GM19240 (cell line): ENCODE data around the gene TTC38.
"Not testable (repeated sequence)": the region's sequence is repeated elsewhere in the genome, so short reads cannot be mapped to it uniquely, and the experiment has no call there.

Experiments
- DNase-seq: peaks from one replicate; pipeline ENCODE4 v3.0.0; 2011; ENCODE audit warnings: low spot score; ENCODE audit not compliant: insufficient read length

TTC38 gene

DNA sequence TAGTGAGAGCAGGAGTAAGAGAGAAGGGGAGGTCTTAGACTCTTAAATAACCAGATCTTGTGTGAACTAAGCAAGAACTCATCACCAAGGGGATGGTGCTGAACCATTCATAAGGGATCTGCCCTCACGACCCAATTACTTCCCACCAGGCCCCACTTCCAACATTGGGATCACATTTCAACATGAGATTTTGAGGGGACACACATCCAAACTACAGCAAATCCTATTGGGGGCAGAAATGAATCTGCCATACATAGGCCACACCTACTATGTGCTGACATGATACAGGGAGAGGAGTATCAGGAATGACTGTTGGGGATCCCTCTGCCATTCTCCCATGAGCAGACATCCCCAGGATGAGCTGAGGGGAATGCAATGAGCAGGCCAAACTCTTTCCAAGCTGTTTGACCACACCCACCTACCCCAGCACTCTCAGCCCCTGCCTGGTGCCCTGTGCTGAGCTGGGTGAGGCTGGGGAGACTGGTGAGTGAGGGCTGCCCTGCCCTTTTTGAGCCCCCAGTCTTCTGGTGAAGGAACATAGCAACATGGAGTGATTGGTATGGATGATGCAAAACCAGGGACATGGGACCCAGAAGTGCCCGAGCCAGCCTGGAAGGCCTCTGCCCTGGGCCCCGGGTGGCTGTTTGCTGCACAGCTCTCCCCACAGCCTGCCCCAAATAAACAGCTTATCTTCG lies 27.6 kb downstream of the TTC38 start:
- DNase-seq = no peak

DNA sequence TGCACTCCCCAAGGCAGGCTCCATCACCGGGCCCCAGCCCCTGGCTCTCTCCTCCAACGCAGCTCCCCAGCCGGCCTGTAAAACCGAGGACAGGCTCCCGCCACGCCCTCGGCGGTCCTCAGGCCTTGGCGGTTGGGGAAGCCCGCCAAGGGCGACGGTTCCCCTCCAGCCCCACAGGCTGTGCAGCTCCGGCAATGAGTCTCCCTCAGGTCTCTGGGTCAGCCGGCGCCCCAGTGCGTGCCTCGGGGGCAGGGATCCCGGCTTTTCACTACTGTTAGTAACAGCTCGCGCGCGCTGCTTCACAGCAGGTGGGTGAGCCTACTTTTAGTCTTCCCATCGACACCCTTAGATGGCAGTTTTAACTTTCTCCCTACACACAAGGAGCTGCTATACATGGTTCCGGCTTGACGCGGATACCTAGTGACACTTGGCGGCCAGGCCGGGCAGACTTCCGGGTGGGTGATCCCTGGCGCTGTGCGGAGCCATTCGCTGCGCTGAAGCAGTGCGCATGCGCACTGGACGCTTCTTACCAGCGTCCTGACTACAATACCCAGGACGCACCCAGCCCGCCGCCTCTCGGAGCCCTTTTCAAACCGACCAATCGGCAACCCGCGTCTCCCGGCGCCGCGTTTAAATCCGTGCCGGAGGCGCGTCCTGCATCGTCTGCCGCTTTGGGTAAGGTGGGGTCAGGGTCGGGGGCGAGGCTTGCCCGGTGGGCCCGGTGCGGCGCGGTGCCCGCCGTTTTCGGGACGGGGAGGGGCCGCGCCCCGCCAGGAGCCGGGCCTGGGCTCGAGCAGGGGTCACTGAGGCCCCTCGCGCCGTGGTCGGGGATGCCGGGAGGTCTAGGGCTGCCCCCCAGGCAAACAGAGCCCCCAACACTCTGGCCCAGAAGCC lies 28.7 kb downstream of the TTC38 start, which contains the start of gene GTSE1:
Gene GTSE1, plus strand, starts transcription at position 614 of the 894 bp plus-strand sequence. CDS start 531 bp downstream, outside the sequence.
- peak; percentile 97 for DNase-seq

DNA sequence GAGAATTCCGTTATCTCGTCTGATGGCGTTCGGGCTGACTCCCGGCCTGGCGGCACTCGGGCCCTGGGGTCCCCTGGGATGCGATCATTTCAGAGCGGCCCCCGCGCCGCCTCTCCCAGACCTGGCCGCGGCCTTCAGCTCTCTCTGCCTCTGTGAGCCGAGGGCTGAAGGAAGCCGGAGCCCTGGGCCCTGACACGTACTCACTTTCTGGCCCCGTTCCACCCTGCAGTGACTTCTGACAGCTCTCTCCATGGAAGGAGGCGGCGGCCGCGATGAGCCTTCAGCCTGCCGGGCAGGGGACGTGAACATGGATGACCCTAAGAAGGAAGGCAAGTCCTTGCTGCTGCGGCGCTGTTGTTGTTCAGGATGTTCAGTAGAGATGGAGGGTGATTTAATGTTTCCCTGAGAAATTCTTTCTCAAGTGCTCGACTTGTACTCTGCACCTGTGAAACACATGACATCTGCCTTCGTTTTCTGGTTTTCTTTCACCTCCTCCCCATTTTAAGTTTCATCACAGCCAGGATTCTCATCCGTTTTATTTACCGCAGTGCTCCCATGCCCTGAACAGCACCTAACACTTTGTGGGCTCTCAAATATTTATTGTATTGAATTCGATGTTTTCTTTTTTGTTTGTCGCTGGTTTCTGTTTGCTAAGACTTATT lies 29.5 kb downstream of the TTC38 start:
- DNase-seq = no peak

DNA sequence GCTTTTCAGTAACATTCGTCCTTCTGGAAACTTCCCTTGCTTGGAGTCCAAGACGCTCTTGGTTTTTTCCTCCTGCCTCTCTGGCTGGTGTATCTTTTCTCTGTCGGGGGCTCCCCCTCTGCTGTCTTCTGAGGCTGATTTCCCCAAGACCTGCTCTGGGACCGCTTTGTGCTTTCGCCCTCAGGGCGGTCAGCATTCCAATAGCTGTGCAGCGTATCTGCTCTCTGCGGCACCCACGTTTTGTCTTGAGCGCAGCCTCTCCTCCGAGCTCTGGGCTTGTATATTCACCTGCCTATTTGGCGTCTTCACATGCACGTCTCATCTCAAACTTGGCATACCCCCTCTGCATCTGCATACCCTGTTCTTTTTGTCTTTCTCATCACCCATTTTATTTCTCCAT lies 31.3 kb downstream of the TTC38 start:
- DNase-seq = no peak

DNA sequence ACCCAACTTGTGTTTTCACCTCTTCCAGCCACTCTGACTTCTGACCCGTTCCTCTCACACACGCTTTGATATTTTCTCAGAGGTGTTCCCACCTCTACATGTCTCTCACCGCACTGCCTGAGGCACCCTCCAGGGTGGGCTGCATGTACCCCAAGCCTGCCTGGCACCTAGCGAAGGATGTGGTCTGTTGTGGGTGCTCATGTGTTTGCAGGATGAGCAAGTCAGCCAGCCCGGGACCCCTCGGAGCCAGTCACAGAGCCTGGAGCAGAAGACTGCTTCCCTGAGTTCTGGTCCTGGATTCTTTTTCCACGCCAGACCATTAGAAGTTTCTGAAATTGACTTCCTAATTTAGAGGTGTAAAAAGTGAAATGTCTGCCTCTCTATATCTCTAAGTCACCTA lies 32.7 kb downstream of the TTC38 start:
- no peak for DNase-seq

GRCh38 chr22:46303347-46303965 lies 35.6 kb downstream of the TTC38 start:
- DNase-seq = no peak

GRCh38 chr22:46308283-46308988 lies 40.6 kb downstream of the TTC38 start:
- DNase-seq = no peak

- no peak for DNase-seq
Observed at GRCh38 chr22:46309526-46310085, 41.8 kb downstream of the TTC38 start.

DNA sequence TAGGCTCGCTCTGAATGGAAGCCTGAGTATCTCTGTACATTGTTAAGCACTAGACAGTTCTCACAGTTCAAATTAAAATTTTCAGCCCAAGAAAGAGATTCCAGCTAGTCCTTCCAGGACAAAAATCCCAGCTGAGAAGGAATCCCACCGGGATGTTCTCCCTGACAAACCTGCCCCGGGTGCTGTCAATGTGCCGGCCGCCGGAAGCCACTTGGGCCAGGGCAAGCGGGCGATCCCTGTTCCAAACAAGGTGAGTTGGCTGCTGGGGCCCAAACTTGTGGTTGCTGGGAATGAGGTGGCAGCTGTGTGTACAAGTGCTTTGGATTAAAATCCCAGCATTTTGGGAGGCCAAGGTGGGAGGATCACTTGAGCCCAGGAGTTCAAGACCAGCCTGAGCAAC lies 44.2 kb downstream of the TTC38 start:
- no peak for DNase-seq

GRCh38 chr22:46312848-46313247 lies 45.0 kb downstream of the TTC38 start:
- DNase-seq = not testable (repeated sequence)

DNA sequence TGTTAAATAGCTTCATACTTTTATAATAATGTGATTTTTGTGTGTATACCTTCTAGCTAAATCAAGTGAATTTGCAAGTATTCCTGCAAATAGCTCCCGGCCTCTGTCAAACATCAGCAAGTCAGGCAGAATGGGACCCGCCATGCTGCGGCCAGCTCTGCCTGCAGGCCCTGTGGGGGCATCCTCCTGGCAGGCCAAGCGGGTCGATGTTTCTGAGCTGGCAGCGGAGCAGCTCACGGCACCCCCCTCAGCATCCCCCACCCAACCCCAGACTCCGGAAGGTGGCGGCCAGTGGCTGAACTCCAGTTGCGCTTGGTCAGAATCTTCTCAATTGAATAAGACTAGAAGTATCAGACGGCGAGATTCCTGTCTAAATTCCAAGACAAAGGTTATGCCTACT lies 48.2 kb downstream of the TTC38 start:
- DNase-seq = no peak

GRCh38 chr22:46317646-46318045 lies 49.8 kb downstream of the TTC38 start:
- DNase-seq = no peak

DNA sequence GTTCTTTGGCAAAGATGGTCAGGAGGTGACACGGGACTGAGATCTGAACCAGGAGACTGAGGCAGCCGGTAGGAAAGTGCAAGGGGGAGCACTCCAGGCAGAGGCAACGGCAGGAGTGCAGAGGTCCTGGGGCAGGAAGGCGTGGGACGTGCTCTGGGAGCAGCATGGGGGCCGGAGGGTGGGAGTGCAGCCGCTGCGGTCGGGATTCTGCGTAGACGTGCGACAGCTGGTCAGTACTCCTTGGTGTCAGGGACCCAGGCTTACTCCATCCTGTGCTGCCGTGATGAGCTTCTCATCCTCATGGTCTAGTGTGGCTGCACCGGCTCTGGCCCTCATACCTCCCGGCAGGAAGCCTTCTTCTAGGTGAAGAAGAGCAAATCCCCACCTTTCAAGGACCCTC lies 50.8 kb downstream of the TTC38 start:
- DNase-seq = no peak

DNA sequence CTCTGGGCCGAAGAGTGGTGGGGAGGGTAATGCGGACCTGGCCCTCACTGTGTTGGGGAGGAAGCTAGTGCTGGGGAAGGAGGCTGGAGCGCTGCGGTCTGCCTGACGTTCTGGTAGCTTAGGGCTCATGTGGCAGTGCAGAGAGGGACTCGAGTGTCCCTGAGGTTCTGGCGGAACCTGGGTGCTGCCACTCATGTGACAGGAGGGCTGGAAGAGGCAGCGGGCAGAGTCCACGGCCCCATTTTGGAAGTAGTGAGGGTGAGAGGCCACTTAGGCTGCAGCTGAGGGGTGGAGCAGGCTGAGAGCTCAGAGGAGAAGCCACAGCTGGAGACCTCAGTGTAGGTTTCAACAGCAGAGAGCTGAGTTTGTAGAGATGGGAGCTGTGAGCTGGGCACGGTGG lies 51.5 kb downstream of the TTC38 start:
- DNase-seq = no peak

DNA sequence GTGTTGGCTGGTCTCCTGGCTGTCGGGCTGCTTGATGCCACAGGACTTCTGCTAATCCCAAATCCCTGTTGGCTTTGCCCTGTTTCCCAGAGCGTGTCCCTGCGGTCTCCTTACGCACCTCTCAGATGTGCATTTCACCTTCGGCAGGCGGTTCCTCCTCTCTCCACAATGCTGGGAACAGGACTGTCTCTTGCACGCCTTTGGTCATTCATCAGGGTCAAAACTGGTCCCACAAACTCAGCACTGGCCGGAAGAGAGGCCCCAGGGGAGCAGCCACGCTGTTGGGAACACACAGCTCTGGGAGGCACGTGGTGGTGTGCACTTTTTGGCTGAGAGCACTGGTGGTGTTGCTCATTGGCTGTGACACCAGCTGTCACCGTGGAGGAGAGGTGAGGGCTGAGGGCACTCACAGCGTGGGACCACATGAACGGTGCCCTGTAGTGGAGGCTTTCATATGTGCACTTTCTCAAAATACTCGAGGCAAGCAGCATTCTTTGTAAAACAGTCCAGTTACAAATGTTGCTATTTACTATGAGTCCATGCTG lies 52.4 kb downstream of the TTC38 start:
- no peak for DNase-seq

DNA sequence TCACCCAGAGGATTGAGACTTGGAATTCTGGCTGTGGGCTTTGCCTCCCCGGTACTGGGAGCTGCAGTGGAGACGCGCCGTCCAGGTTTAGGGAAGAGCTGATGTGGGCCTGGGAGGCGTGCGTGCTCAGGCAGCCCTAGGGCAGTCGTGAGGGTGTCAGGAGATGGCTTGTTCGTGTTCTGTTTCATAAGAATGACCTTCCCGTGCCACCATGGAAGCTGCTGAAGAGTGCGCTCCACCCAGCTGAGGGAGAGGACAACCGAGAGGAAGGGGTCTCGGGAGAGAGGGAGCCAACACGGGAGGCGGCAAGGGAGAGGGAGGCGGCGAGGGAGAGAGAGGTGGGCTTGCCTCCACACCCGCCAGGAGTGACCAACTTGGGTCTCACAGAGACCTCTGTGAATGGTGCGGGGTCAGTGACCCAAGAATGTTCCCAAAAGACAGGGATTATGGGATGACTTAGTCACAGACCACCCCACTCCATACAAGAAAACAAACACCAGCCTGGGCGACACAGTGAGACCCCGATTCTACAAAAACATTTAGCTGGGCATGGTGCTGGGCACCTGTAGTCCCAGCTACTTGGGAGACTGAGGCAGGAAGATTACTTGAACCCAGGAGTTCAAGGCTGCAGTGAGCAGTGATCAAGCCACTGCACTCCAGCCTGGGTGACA lies 53.0 kb downstream of the TTC38 start:
- DNase-seq = no peak

- DNase-seq = no peak
Observed at GRCh38 chr22:46322711-46323110, 54.9 kb downstream of the TTC38 start.

- DNase-seq = no peak
Observed at GRCh38 chr22:46323162-46323561, 55.4 kb downstream of the TTC38 start.

DNA sequence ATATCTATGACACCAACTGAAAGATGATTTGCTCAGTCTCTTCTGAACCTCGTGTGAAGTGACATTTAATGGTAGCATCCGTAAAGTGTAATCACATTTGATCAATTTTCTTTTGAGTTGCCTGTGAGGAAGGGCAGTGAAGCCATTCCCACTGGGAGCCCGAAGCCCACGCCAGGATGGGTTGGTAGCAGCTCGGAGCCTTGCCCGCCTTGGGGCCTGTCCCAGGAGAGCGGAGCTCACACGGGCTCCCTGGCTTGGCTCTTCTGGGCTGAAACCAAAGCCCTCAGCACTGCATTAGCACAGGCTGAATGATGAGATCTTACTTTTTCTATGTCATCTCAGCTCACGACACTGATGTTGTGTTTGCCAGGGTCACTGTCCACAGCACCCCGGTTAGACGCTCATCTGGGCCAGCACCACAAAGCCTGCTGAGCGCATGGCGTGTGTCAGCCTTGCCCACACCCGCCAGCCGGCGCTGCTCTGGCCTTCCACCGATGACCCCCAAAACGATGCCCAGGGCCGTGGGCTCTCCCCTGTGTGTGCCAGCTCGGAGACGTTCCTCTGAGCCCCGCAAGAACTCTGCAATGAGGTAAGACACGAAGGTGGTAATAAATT lies 58.4 kb downstream of the TTC38 start:
- DNase-seq = no peak
